Adipocyte (in vitro differentiated cells): ENCODE data around the gene NOSTRIN.
"Not testable (repeated sequence)": the region's sequence is repeated elsewhere in the genome, so short reads cannot be mapped to it uniquely, and the experiment has no call there.

Experiments used
- DNase-seq: peaks from one replicate; pipeline ENCODE4 v3.0.0-alpha.2; 2015; ENCODE audit warnings: low read depth
- H3K27me3 ChIP-seq: replicated peaks from 2 replicates; pipeline ENCODE4 v1.7.0; 2013; ENCODE audit warnings: mild to moderate bottlenecking, low read length, moderate library complexity; ENCODE audit not compliant: control insufficient read depth, insufficient read depth
- H3K36me3 ChIP-seq: 2 replicates; pipeline ENCODE4 v1.7.0; 2013; ENCODE audit warnings: low read length, mild to moderate bottlenecking, moderate library complexity; ENCODE audit not compliant: control insufficient read depth, insufficient read depth, severe bottlenecking
- H3K4me1 ChIP-seq: 2 replicates; pipeline ENCODE4 v1.7.0; 2013; ENCODE audit warnings: mild to moderate bottlenecking, low read length, moderate library complexity; ENCODE audit not compliant: control insufficient read depth, insufficient read depth
- H3K4me3 ChIP-seq: 2 replicates; pipeline ENCODE4 v1.7.0; 2013; ENCODE audit warnings: mild to moderate bottlenecking, low read length, moderate library complexity
- H3K9ac ChIP-seq: 2 replicates; pipeline ENCODE4 v1.7.0; 2013; ENCODE audit warnings: mild to moderate bottlenecking, low read length, moderate library complexity
- H3K9me3 ChIP-seq: 2 replicates; pipeline ENCODE4 v1.7.0; 2013; ENCODE audit warnings: mild to moderate bottlenecking, low read length, moderate library complexity; ENCODE audit not compliant: control insufficient read depth

NOSTRIN gene

DNA sequence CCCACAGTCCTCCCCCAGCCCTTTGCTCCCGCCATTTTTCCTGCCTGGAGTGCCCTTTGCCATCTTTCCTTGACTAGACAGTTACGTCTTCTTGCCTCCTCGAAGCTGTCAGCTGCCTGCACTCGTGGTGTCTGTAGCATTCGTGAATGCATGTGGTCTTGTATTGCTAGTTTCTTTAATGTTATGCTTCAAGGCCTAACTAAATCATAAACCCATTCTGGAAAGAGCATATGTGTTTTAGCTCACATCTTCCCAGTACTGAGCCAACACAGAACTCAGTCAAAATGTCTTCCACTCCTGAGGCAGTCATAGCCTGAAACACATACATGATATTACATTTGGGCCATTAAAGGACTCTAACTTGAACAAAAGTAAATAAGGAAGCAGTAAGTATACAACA is 52.2 kb downstream of the NOSTRIN start:
- Histone ChIP-seq H3K9me3 (no peaks in the 10 kb centered on the region), H3K4me1 (no peaks in the 10 kb centered on the region), H3K27me3 (no peaks in the 10 kb centered on the region), H3K36me3 (no peaks in the 10 kb centered on the region), H3K4me3 (no peak overlapping the region), H3K9ac (no peak overlapping the region)
- DNase-seq, result no peak

DNA sequence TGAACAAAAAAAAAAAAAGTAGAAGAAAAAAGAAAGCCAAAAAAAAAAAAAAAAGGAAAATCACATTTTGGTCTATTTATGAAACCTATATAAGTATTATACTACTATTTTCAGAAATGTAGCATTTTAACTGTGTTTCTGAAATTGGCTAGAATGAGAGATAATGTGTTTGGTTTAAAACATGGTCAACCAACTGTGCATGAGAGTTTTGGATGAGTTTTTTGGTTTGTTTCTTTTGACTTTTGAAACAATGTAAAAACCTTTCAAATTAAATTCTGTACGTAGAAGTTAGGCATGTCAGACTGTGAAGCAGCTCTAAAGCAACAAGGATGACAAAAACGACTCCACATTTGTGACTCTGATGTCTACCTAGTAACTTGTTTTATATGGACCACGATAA is 53.2 kb downstream of the NOSTRIN start:
- Histone ChIP-seq H3K4me3 (no peak overlapping the region), H3K9me3 (no peaks in the 10 kb centered on the region), H3K4me1 (no peaks in the 10 kb centered on the region), H3K36me3 (no peaks in the 10 kb centered on the region), H3K27me3 (no peaks in the 10 kb centered on the region), H3K9ac (no peak overlapping the region)
- no peak for DNase-seq

- DNase-seq, result no peak
- Histone ChIP-seq H3K27me3 (no peaks in the 10 kb centered on the region), H3K9ac (no peak overlapping the region)
Measured at GRCh38 chr2:168858146-168858545, 55.7 kb downstream of the NOSTRIN start.

DNA sequence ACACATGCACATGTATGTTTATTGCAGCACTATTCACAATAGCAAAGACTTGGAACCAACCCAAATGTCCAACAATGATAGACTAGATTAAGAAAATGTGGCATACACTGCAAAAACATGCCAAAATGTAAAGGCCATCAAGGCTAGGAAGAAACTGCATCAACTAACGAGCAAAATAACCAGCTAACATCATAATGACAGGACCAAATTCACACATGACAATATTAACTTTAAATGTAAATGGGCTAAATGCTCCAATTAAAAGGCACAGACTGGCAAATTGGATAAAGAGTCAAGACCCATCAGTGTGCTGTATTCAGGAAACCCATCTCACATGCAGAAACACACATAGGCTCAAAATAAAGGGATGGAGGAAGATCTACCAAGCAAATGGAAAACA is 64.7 kb downstream of the NOSTRIN start:
- H3K9ac ChIP-seq, H3K4me1 ChIP-seq, DNase-seq, H3K36me3 ChIP-seq, H3K9me3 ChIP-seq, H3K4me3 ChIP-seq, H3K27me3 ChIP-seq: not testable (repeated sequence)

More at GRCh38 chr2:168858146-168858545, 55.7 kb downstream of the NOSTRIN start:
- Histone ChIP-seq H3K36me3 (no peaks in the 10 kb centered on the region), H3K9me3 (no peaks in the 10 kb centered on the region), H3K4me1 (no peaks in the 10 kb centered on the region), H3K4me3 (no peak overlapping the region)

GRCh38 chr2:168870369-168870768 is 67.9 kb downstream of the NOSTRIN start:
- not testable (repeated sequence) for H3K4me3 ChIP-seq, H3K4me1 ChIP-seq, DNase-seq, H3K9ac ChIP-seq, H3K9me3 ChIP-seq, H3K36me3 ChIP-seq, H3K27me3 ChIP-seq

- not testable (repeated sequence) for DNase-seq, H3K4me1 ChIP-seq, H3K9ac ChIP-seq, H3K27me3 ChIP-seq, H3K36me3 ChIP-seq, H3K9me3 ChIP-seq, H3K4me3 ChIP-seq
Measured at GRCh38 chr2:168870824-168871223, 68.4 kb downstream of the NOSTRIN start.

- no peaks in the 10 kb centered on the region for H3K36me3 ChIP-seq
- no peaks in the 10 kb centered on the region for H3K9me3 ChIP-seq
- H3K27me3 ChIP-seq, result no peaks in the 10 kb centered on the region
- no peak for DNase-seq
- no peak overlapping the region for H3K9ac ChIP-seq
- H3K4me1 ChIP-seq, result no peaks in the 10 kb centered on the region
- no peak overlapping the region for H3K4me3 ChIP-seq
Measured at GRCh38 chr2:168874368-168875054, 72.1 kb downstream of the NOSTRIN start.

GRCh38 chr2:168882163-168882562 is 79.7 kb downstream of the NOSTRIN start:
- H3K36me3 ChIP-seq, result not testable (repeated sequence)

DNA sequence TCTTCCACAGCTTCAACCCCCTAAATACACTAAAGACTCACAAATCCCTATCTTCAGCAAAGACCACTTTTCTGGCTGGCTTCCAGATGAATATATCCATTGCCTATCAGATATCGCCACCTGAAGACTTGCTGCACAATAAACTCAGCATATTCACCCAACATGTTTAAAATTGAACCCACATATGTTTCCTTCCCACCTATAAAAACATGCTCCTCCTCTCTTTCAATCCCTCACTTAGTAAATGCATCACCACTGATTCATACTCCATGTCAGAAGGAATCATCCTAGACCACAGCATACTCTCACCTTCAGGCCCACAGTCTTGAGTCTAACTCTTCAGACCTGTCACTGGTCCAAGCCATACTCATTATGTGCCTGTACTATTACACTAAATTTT is 82.5 kb downstream of the NOSTRIN start:
- Histone ChIP-seq H3K9ac (no peak overlapping the region), H3K4me3 (no peak overlapping the region), H3K9me3 (no peaks in the 10 kb centered on the region), H3K27me3 (no peaks in the 10 kb centered on the region), H3K36me3 (no peaks in the 10 kb centered on the region), H3K4me1 (peaks cover 4% of the 10 kb centered on the region)
- DNase-seq, result no peak

More at GRCh38 chr2:168882163-168882562, 79.7 kb downstream of the NOSTRIN start:
- DNase-seq, H3K4me3 ChIP-seq, H3K9ac ChIP-seq, H3K4me1 ChIP-seq, H3K9me3 ChIP-seq, H3K27me3 ChIP-seq: not testable (repeated sequence)

- no peaks in the 10 kb centered on the region for H3K36me3 ChIP-seq
- DNase-seq, result no peak
- no peaks in the 10 kb centered on the region for H3K27me3 ChIP-seq
- H3K9me3 ChIP-seq, result no peaks in the 10 kb centered on the region
- peaks cover 5% of the 10 kb centered on the region for H3K4me1 ChIP-seq
- H3K4me3 ChIP-seq, result peak overlapping the region; percentile 89
- peak overlapping the region; percentile 65 for H3K9ac ChIP-seq
Measured at GRCh38 chr2:168889635-168890005, 87.2 kb downstream of the NOSTRIN start.

GRCh38 chr2:168890006-168890782 is 87.8 kb downstream of the NOSTRIN start, which contains the start of gene SPC25:
TSS of gene SPC25 (minus strand) at chr2:168890430. CDS start at chr2:168889519, 911 bp downstream.
- peak; percentile 96 for DNase-seq
- Histone ChIP-seq H3K9me3 (no peaks in the 10 kb centered on the region), H3K36me3 (no peaks in the 10 kb centered on the region), H3K9ac (peak within 1 kb of the TSS; percentile 65), H3K4me3 (peak within 1 kb of the TSS; percentile 89), H3K27me3 (no peaks in the 10 kb centered on the region), H3K4me1 (peaks cover 5% of the 10 kb centered on the region)
